ENCODE results near the gene ZNF235. TPM values are rescaled to one million over a fixed set of nuclear protein-coding genes. Genes with fewer than 3 reads are reported as not detected.

The ZNF235 gene
- total and polyA plus RNA-seq, 2 of the 4 experiments (the other 2 are of a cell fraction), result 0.77 to 3.0 TPM

GRCh38 chr19:44236384-44236783, 68.4 kb downstream of the ZNF235 start:
- WGBS, 2 experiments (ENCODE audit: extremely low coverage in 2 of 2, insufficient read length in 1 of 2), result 100% methylated on average over 1 of the region's 8 CpGs; no CpG with 5 or more reads in 1 of the 2 experiments
- no peaks in the 10 kb centered on the region for H3K9me1 ChIP-seq (ENCODE audit: insufficient read depth, low read length)
- H3K14ac ChIP-seq (replicated peaks; ENCODE audit: low read depth, low read length), result no peak overlapping the region
- no peak overlapping the region for H4K91ac ChIP-seq (ENCODE audit: insufficient read depth, low read depth, low read length)
- H3K79me1 ChIP-seq (ENCODE audit: low read depth in 1 of 2, low read length in 2 of 2), result no peaks in the 10 kb centered on the region; a peak in 1 of 4 replicates
- no peak for DNase-seq
- no peak overlapping the region for H2AK5ac ChIP-seq (ENCODE audit: low read depth, low read length)
- H4K5ac ChIP-seq (ENCODE audit: low read depth, low read length), result no peak overlapping the region
- no peak overlapping the region for H3K9ac ChIP-seq (ENCODE audit: low read depth, low read length)
- H2BK120ac ChIP-seq (ENCODE audit: low read depth, low read length), result no peak overlapping the region
- no peak overlapping the region for H3K23ac ChIP-seq (ENCODE audit: low read depth, low read length)
- H2BK15ac ChIP-seq (ENCODE audit: low read depth, low read length), result no peak overlapping the region
- H3K4me1 ChIP-seq (ENCODE audit: control insufficient read depth, insufficient read depth, low read length), result no peaks in the 10 kb centered on the region
- H4K20me1 ChIP-seq (ENCODE audit: insufficient read depth, low read length), result no peaks in the 10 kb centered on the region
- no peak overlapping the region for H3K4me2 ChIP-seq (ENCODE audit: low read depth, low read length)
- no peak for ATAC-seq (ENCODE audit: low read depth)
- POLR2A ChIA-PET (ENCODE audit: unreplicated experiment), result no interaction called here
- H2BK5ac ChIP-seq (ENCODE audit: low read depth, low read length, poor library complexity, severe bottlenecking), result no peak overlapping the region
- H3K27me3 ChIP-seq (ENCODE audit: control insufficient read depth, insufficient read depth, low read length), result no peaks in the 10 kb centered on the region
- no peak overlapping the region for H3K56ac ChIP-seq (ENCODE audit: extremely low read depth, insufficient read depth, low read length)
- peaks cover 23% of the 10 kb centered on the region for H3K9me3 ChIP-seq (ENCODE audit: control insufficient read depth, insufficient read depth, low read length)
- H3K36me3 ChIP-seq (ENCODE audit: control insufficient read depth, insufficient read depth, low read length), result peaks cover 41% of the 10 kb centered on the region
- BruUV-seq (replicated peaks), result no TSS peak
- CTCF ChIA-PET, result no interaction called here
- in situ Hi-C loops (cut with MboI; ENCODE audit: low sequenced_read_pairs) (no loop called here), dilution Hi-C loops (cut with HindIII; ENCODE audit: low sequenced_read_pairs, unreplicated experiment) (no loop called here), intact Hi-C loops (cut with micrococcal nuclease) (no loop called here)
- H3K4ac ChIP-seq (ENCODE audit: low read depth, low read length), result no peak overlapping the region
- H3K27ac ChIP-seq (ENCODE audit: insufficient read depth, low read length), result no peak overlapping the region
- no peak overlapping the region for H3K18ac ChIP-seq (ENCODE audit: low read depth, low read length)
- no peak overlapping the region for H4K8ac ChIP-seq (ENCODE audit: low read depth in 2 of 2, low read length in 2 of 2)
- H2AFZ ChIP-seq (replicated peaks; ENCODE audit: low read length, poor library complexity), result no peak overlapping the region
- no peak overlapping the region for H2AK9ac ChIP-seq (replicated peaks; ENCODE audit: low read depth, low read length, poor library complexity)
- TF ChIP-seq POLR2A (IDR thresholded peaks at IDR 0.05; ENCODE audit: low read depth, low read length) (no peak), CEBPB (IDR thresholded peaks at IDR 0.05; ENCODE audit: low read depth, low read length) (no peak), RCOR1 (IDR thresholded peaks at IDR 0.05; ENCODE audit: insufficient replicate concordance, low read length) (no peak), RFX5 (IDR thresholded peaks at IDR 0.05; ENCODE audit: low read depth, low read length) (no peak), MAFK (IDR thresholded peaks at IDR 0.05; ENCODE audit: low read depth, low read length) (no peak), USF2 (IDR thresholded peaks at IDR 0.05; ENCODE audit: low read depth, low read length) (no peak), BHLHE40 (IDR thresholded peaks at IDR 0.05; ENCODE audit: low read depth, low read length) (no peak), SMC3 (IDR thresholded peaks at IDR 0.05; ENCODE audit: low read depth, low read length) (no peak), CTCF (conservative IDR thresholded peaks at IDR 0.05; ENCODE audit: low read depth, low read length) (no peak), MXI1 (IDR thresholded peaks at IDR 0.05; ENCODE audit: borderline replicate concordance, low read depth, low read length) (no peak), NFE2L2 (IDR thresholded peaks at IDR 0.05; ENCODE audit: low read depth, low read length) (no peak), ELK1 (IDR thresholded peaks at IDR 0.05; ENCODE audit: borderline replicate concordance, low read depth, low read length) (no peak), FOS (IDR thresholded peaks at IDR 0.05; ENCODE audit: low read depth, low read length) (no peak), RAD21 (IDR thresholded peaks at IDR 0.05; ENCODE audit: low read length) (no peak), CHD1 (IDR thresholded peaks at IDR 0.05; ENCODE audit: low read depth, low read length) (no peak), MAZ (IDR thresholded peaks at IDR 0.05; ENCODE audit: borderline replicate concordance, low read depth, low read length) (no peak)
- no peak overlapping the region for H3K4me3 ChIP-seq (ENCODE audit: insufficient read depth, low read depth, low read length)
- no peak overlapping the region for H2BK20ac ChIP-seq (ENCODE audit: low read depth, low read length)

Measured in IMR-90 (cell line).